Skeletal muscle satellite cell (primary cell): ENCODE data around the gene TENT5C.

ENCODE experiments used
- H3K27me3 ChIP-seq: 2 replicates; pipeline ENCODE4 v1.7.0; 2013; ENCODE audit warnings: low read length; ENCODE audit not compliant: control insufficient read depth, insufficient read depth
- H3K36me3 ChIP-seq: 2 replicates; pipeline ENCODE4 v1.7.0; 2013; ENCODE audit warnings: mild to moderate bottlenecking, control low read depth, low read length; ENCODE audit not compliant: insufficient read depth
- H3K4me1 ChIP-seq: 2 replicates; pipeline ENCODE4 v1.7.0; 2013; ENCODE audit warnings: low read length; ENCODE audit not compliant: control insufficient read depth, insufficient read depth
- H3K4me2 ChIP-seq: 2 replicates; pipeline ENCODE4 v1.7.0; 2013; ENCODE audit warnings: mild to moderate bottlenecking, low read length
- H3K4me3 ChIP-seq: 2 replicates; pipeline ENCODE4 v1.7.0; 2013; ENCODE audit warnings: low read length
- H3K9ac ChIP-seq: 2 replicates; pipeline ENCODE4 v1.7.0; 2013; ENCODE audit warnings: mild to moderate bottlenecking, low read depth, low read length, moderate library complexity
- H3K9me3 ChIP-seq: replicated peaks from 2 replicates; pipeline ENCODE4 v1.7.0; 2013; ENCODE audit warnings: mild to moderate bottlenecking, control low read depth, low read length

The TENT5C gene

GRCh38 chr1:117565076-117565556 lies 40.7 kb upstream of the TENT5C start:
- H3K4me3 ChIP-seq: no peak overlapping the region
- H3K9me3 ChIP-seq: no peaks in the 10 kb centered on the region
- H3K27me3 ChIP-seq: peaks cover 12% of the 10 kb centered on the region
- H3K4me2 ChIP-seq: no peak overlapping the region
- H3K36me3 ChIP-seq: no peaks in the 10 kb centered on the region
- H3K4me1 ChIP-seq: no peaks in the 10 kb centered on the region
- H3K9ac ChIP-seq: no peak overlapping the region

- Histone ChIP-seq H3K9ac (no peak overlapping the region), H3K4me2 (no peak overlapping the region), H3K4me3 (no peak overlapping the region), H3K36me3 (no peaks in the 10 kb centered on the region), H3K27me3 (peaks cover 13% of the 10 kb centered on the region), H3K4me1 (no peaks in the 10 kb centered on the region), H3K9me3 (no peaks in the 10 kb centered on the region)
Observed at GRCh38 chr1:117565745-117566455, 39.9 kb upstream of the TENT5C start.

- Histone ChIP-seq H3K36me3 (no peaks in the 10 kb centered on the region), H3K4me3 (no peak overlapping the region), H3K9me3 (no peaks in the 10 kb centered on the region), H3K4me1 (no peaks in the 10 kb centered on the region), H3K4me2 (no peak overlapping the region), H3K27me3 (peaks cover 13% of the 10 kb centered on the region), H3K9ac (no peak overlapping the region)
Observed at GRCh38 chr1:117566556-117566955, 39.3 kb upstream of the TENT5C start.

GRCh38 chr1:117567435-117567834 lies 38.4 kb upstream of the TENT5C start:
- H3K9me3 ChIP-seq: no peaks in the 10 kb centered on the region
- H3K4me3 ChIP-seq: no peak overlapping the region
- no peaks in the 10 kb centered on the region for H3K4me1 ChIP-seq
- no peaks in the 10 kb centered on the region for H3K36me3 ChIP-seq
- H3K27me3 ChIP-seq: peaks cover 13% of the 10 kb centered on the region
- no peak overlapping the region for H3K4me2 ChIP-seq
- no peak overlapping the region for H3K9ac ChIP-seq

GRCh38 chr1:117567976-117568375 lies 37.9 kb upstream of the TENT5C start:
- Histone ChIP-seq H3K36me3 (no peaks in the 10 kb centered on the region), H3K9ac (no peak overlapping the region), H3K4me3 (no peak overlapping the region), H3K9me3 (no peaks in the 10 kb centered on the region), H3K27me3 (peaks cover 13% of the 10 kb centered on the region), H3K4me2 (no peak overlapping the region), H3K4me1 (no peaks in the 10 kb centered on the region)

GRCh38 chr1:117568999-117569398 lies 36.8 kb upstream of the TENT5C start:
- no peaks in the 10 kb centered on the region for H3K36me3 ChIP-seq
- no peaks in the 10 kb centered on the region for H3K9me3 ChIP-seq
- H3K4me2 ChIP-seq: no peak overlapping the region
- H3K27me3 ChIP-seq: peaks cover 11% of the 10 kb centered on the region
- no peak overlapping the region for H3K9ac ChIP-seq
- H3K4me1 ChIP-seq: no peaks in the 10 kb centered on the region
- H3K4me3 ChIP-seq: no peak overlapping the region

- no peaks in the 10 kb centered on the region for H3K9me3 ChIP-seq
- no peaks in the 10 kb centered on the region for H3K4me1 ChIP-seq
- H3K27me3 ChIP-seq: peaks cover 7% of the 10 kb centered on the region
- H3K4me3 ChIP-seq: no peak overlapping the region
- no peaks in the 10 kb centered on the region for H3K36me3 ChIP-seq
- H3K9ac ChIP-seq: no peak overlapping the region
- H3K4me2 ChIP-seq: no peak overlapping the region
Observed at GRCh38 chr1:117569856-117570255, 36.0 kb upstream of the TENT5C start.

GRCh38 chr1:117570988-117571409 lies 34.8 kb upstream of the TENT5C start:
- H3K9ac ChIP-seq: no peak overlapping the region
- no peak overlapping the region for H3K4me3 ChIP-seq
- no peaks in the 10 kb centered on the region for H3K9me3 ChIP-seq
- peaks cover 4% of the 10 kb centered on the region for H3K27me3 ChIP-seq
- H3K36me3 ChIP-seq: no peaks in the 10 kb centered on the region
- no peak overlapping the region for H3K4me2 ChIP-seq
- no peaks in the 10 kb centered on the region for H3K4me1 ChIP-seq

- Histone ChIP-seq H3K27me3 (peaks cover 4% of the 10 kb centered on the region), H3K4me1 (no peaks in the 10 kb centered on the region), H3K9me3 (no peaks in the 10 kb centered on the region), H3K36me3 (no peaks in the 10 kb centered on the region), H3K4me3 (no peak overlapping the region), H3K9ac (no peak overlapping the region), H3K4me2 (no peak overlapping the region)
Observed at GRCh38 chr1:117571496-117571895, 34.4 kb upstream of the TENT5C start.

- Histone ChIP-seq H3K36me3 (no peaks in the 10 kb centered on the region), H3K4me2 (no peak overlapping the region), H3K9ac (no peak overlapping the region), H3K4me1 (no peaks in the 10 kb centered on the region), H3K27me3 (peaks cover 4% of the 10 kb centered on the region), H3K4me3 (no peak overlapping the region), H3K9me3 (no peaks in the 10 kb centered on the region)
Observed at GRCh38 chr1:117572546-117572945, 33.3 kb upstream of the TENT5C start.

GRCh38 chr1:117573386-117574023 lies 32.3 kb upstream of the TENT5C start:
- no peak overlapping the region for H3K4me2 ChIP-seq
- no peaks in the 10 kb centered on the region for H3K4me1 ChIP-seq
- no peak overlapping the region for H3K4me3 ChIP-seq
- H3K27me3 ChIP-seq: peaks cover 4% of the 10 kb centered on the region
- H3K36me3 ChIP-seq: no peaks in the 10 kb centered on the region
- H3K9me3 ChIP-seq: no peaks in the 10 kb centered on the region
- no peak overlapping the region for H3K9ac ChIP-seq
